Suprapubic skin (tissue), 4 donors: ENCODE measurements around the gene JADE2. TPM values are rescaled to one million over a fixed set of nuclear protein-coding genes. Genes with fewer than 3 reads are reported as not detected.

ENCODE experiments used
- DNase-seq, 2 donors: peaks; one replicate each; pipeline ENCODE4 v3.0.0-alpha.2; 2019; ENCODE audit warnings: low spot score in 2 of 2
- H3K27ac ChIP-seq: fragments of 200-600 bp; sonication (generic); one replicate; pipeline ENCODE4 v1.5.1; 2019
- H3K27me3 ChIP-seq: fragments of 200-600 bp; sonication (generic); one replicate; pipeline ENCODE4 v1.5.1; 2019
- H3K36me3 ChIP-seq: fragments of 200-600 bp; sonication (generic); one replicate; pipeline ENCODE4 v1.5.1; 2019
- H3K4me1 ChIP-seq: fragments of 200-600 bp; sonication (generic); one replicate; pipeline ENCODE4 v1.5.1; 2019
- H3K4me3 ChIP-seq: fragments of 200-600 bp; sonication (generic); one replicate; pipeline ENCODE4 v1.5.1; 2019; ENCODE audit warnings: mild to moderate bottlenecking
- H3K9me3 ChIP-seq: fragments of 200-600 bp; sonication (generic); one replicate; pipeline ENCODE4 v1.5.1; 2019
- CTCF ChIP-seq, 2 donors: fragments of 200-600 bp in 1 of 2; fragments of 450-650 bp in 1 of 2; sonication (generic) in 1 of 2; IDR thresholded peaks; one replicate each; pipeline ENCODE4 v1.5.1; 2016 to 2019; ENCODE audit warnings: antibody characterized with exemption in 2 of 2, mild to moderate bottlenecking in 1 of 2, moderate library complexity in 1 of 2
- EP300 ChIP-seq: sonication (generic); formaldehyde crosslinking; IDR thresholded peaks from one replicate; pipeline ENCODE4 v1.6.1; 2017; ENCODE audit warnings: antibody characterized with exemption
- POLR2A ChIP-seq, 2 donors: fragments of 450-650 bp; IDR thresholded peaks; one replicate each; pipeline ENCODE4 v1.6.1; 2017; ENCODE audit warnings: antibody characterized with exemption in 2 of 2, mild to moderate bottlenecking in 2 of 2, moderate library complexity in 2 of 2
- POLR2AphosphoS5 ChIP-seq, 3 donors: sonication (generic); formaldehyde crosslinking; IDR thresholded peaks; one replicate each; pipeline ENCODE4 v1.6.1; 2017; ENCODE audit warnings: antibody characterized with exemption in 3 of 3
- WGBS: methylation state at CpG from one replicate; pipeline ENCODE4 v1.1.5; 2018; 5-methylcytosine and 5-hydroxymethylcytosine counted together
- total RNA-seq, 4 donors: library from RNA; depleted of rRNA; stranded (reverse); fragments of >200 nt; gene quantifications; one replicate each; pipeline ENCODE4 v1.1.0, GENCODE V29; 2016

JADE2 gene
- total RNA-seq, 4 donors from 2014 or later = 31.4 to 62.1 (median 56.6) TPM

GRCh38 chr5:134541736-134542376 lies 16.4 kb downstream of the JADE2 start:
- Histone ChIP-seq H3K9me3 (no peaks in the 10 kb centered on the region), H3K4me1 (peaks cover 36% of the 10 kb centered on the region), H3K36me3 (peaks cover 78% of the 10 kb centered on the region), H3K4me3 (no peak overlapping the region), H3K27me3 (no peaks in the 10 kb centered on the region), H3K27ac (no peak overlapping the region)
- DNase-seq = no peak
- TF ChIP-seq CTCF (IDR thresholded peaks at IDR 0.05) (no peak), POLR2A (IDR thresholded peaks at IDR 0.05) (no peak), POLR2AphosphoS5 (IDR thresholded peaks at IDR 0.05) (no peak), EP300 (no peak)
- 58% methylated on average over 2 of the region's 4 CpGs for WGBS

GRCh38 chr5:134543820-134544614 lies 18.5 kb downstream of the JADE2 start:
- H3K27me3 ChIP-seq = no peaks in the 10 kb centered on the region
- no peak for DNase-seq
- H3K9me3 ChIP-seq = no peaks in the 10 kb centered on the region
- TF ChIP-seq EP300 (no peak), POLR2A (IDR thresholded peaks at IDR 0.05) (no peak), POLR2AphosphoS5 (IDR thresholded peaks at IDR 0.05) (no peak), CTCF (IDR thresholded peaks at IDR 0.05) (no peak)
- no peak overlapping the region for H3K27ac ChIP-seq
- H3K36me3 ChIP-seq = peaks cover 70% of the 10 kb centered on the region
- 79% methylated on average over 5 of the region's 11 CpGs for WGBS
- no peak overlapping the region for H3K4me3 ChIP-seq
- H3K4me1 ChIP-seq = peaks cover 51% of the 10 kb centered on the region

DNA sequence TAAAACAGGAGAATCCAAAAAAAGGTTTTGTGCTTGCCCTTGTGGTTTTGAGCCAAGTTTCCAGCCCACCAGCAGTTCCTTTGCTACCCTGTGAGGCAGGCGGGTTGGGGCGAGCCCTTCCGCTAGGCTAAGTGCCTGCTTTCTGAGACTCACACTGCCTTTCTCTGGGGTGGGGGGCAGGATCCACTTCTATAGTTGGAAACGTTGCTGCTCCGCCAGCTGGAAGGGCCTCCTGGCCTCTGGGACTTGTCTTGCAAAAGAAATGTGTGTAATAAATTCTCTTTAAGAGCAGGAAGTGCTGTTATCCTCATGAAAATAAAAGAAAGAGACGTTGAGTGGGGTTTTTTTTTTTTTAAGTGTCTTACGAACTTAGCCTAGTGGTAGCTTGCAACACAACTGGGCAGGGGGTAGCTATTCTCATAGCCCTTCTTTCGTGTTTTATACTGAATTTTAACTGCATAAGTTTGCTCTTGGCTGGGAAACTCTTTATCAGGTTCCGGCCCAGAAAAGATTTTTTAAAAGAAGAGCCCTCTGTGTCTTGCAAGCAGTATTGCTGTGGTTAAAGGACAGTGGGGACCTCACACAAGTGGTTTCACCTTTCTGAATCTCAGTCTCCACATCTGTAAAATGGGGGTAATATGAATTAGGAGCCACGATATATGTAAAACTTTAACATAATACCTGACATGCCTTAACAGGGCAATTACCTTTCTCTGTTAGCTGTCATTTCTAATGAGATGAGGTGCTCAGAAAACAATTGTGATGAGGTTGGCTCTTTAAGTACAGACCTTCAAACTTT lies 19.8 kb downstream of the JADE2 start:
- no peak for TF ChIP-seq CTCF (IDR thresholded peaks at IDR 0.05)
- TF ChIP-seq EP300 = no peak
- TF ChIP-seq POLR2AphosphoS5 (IDR thresholded peaks at IDR 0.05) = no peak
- TF ChIP-seq POLR2A (IDR thresholded peaks at IDR 0.05) = no peak
- Histone ChIP-seq H3K4me3 (no peak overlapping the region), H3K36me3 (peaks cover 63% of the 10 kb centered on the region), H3K9me3 (no peaks in the 10 kb centered on the region), H3K4me1 (peaks cover 60% of the 10 kb centered on the region), H3K27ac (no peak overlapping the region), H3K27me3 (no peaks in the 10 kb centered on the region)
- WGBS = 44% methylated on average over 10 of the region's 10 CpGs
- DNase-seq = no peak

DNA sequence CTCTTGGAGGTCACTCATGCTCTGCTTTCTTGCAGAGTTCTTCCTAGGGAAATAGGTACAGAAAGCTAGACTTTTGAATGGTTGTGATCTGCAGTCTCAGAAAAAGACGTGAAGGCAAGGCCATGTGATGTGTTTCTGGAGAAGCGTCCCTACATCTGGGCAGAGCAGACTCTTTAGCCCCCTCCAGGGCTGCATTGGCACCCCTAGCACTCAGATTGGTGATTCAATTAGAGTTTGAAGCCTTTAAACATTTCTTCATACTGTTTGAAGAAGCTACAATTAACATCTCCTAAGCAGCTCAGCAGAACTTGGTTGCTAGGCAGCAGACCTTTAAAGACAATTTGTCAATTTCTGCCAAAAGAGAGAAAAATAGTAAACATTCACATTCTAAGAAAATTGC lies 21.6 kb downstream of the JADE2 start:
- Histone ChIP-seq H3K27ac (no peak overlapping the region), H3K4me1 (peaks cover 59% of the 10 kb centered on the region), H3K9me3 (no peaks in the 10 kb centered on the region), H3K36me3 (peaks cover 56% of the 10 kb centered on the region), H3K4me3 (no peak overlapping the region), H3K27me3 (no peaks in the 10 kb centered on the region)
- DNase-seq = no peak
- 74% methylated on average over 2 of the region's 2 CpGs for WGBS
- no peak for TF ChIP-seq POLR2AphosphoS5 (IDR thresholded peaks at IDR 0.05)
- TF ChIP-seq EP300 = no peak
- no peak for TF ChIP-seq POLR2A (IDR thresholded peaks at IDR 0.05)

- 42% methylated on average over 2 of the region's 2 CpGs for WGBS
- TF ChIP-seq EP300 (no peak), POLR2AphosphoS5 (IDR thresholded peaks at IDR 0.05) (no peak), POLR2A (IDR thresholded peaks at IDR 0.05) (no peak), CTCF (IDR thresholded peaks at IDR 0.05) (no peak)
Observed at GRCh38 chr5:134547579-134547978, 22.1 kb downstream of the JADE2 start.

More at GRCh38 chr5:134547579-134547978, 22.1 kb downstream of the JADE2 start:
- DNase-seq = no peak
- no peak overlapping the region for H3K4me3 ChIP-seq
- H3K36me3 ChIP-seq = peaks cover 56% of the 10 kb centered on the region
- H3K9me3 ChIP-seq = no peaks in the 10 kb centered on the region
- peaks cover 61% of the 10 kb centered on the region for H3K4me1 ChIP-seq
- H3K27me3 ChIP-seq = no peaks in the 10 kb centered on the region
- H3K27ac ChIP-seq = no peak overlapping the region
